NB4 (cell line): ENCODE data around the gene OR6V1.

Source experiments
- MYC ChIP-seq: IDR thresholded peaks from 2 replicates; pipeline ENCODE4 v1.6.1; 2011; ENCODE audit warnings: low read depth, low read length
- POLR2A ChIP-seq: IDR thresholded peaks from 2 replicates; pipeline ENCODE4 v1.6.1; 2011; ENCODE audit warnings: mild to moderate bottlenecking; ENCODE audit not compliant: insufficient read length; ENCODE audit errors: extremely low read depth
- TF ChIP-seq, protein P1 (sequence below): IDR thresholded peaks from one replicate; pipeline ENCODE4 v1.5.1; 2012; ENCODE audit warnings: low read depth, low read length

DNA sequence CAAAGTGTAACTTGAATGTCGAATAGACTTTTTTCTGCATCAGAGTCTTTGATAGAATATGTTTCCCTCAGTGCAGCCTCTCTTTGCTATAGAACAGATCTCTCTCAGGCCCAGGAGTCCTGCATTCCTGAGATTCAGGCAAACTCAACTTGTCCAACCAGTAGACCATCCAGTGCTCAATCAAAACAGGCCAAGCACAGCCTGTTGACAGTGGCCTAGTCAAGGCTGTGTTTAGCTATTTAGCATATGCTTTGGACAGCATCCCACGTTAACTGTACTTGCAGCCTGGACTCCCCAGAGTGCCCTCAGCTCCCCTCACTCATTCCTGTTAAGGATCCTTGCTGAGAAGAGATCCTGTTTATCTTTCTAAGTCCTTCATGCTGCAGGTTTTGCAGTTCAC is 16.3 kb downstream of the OR6V1 start:
- TF ChIP-seq, protein P1, sequence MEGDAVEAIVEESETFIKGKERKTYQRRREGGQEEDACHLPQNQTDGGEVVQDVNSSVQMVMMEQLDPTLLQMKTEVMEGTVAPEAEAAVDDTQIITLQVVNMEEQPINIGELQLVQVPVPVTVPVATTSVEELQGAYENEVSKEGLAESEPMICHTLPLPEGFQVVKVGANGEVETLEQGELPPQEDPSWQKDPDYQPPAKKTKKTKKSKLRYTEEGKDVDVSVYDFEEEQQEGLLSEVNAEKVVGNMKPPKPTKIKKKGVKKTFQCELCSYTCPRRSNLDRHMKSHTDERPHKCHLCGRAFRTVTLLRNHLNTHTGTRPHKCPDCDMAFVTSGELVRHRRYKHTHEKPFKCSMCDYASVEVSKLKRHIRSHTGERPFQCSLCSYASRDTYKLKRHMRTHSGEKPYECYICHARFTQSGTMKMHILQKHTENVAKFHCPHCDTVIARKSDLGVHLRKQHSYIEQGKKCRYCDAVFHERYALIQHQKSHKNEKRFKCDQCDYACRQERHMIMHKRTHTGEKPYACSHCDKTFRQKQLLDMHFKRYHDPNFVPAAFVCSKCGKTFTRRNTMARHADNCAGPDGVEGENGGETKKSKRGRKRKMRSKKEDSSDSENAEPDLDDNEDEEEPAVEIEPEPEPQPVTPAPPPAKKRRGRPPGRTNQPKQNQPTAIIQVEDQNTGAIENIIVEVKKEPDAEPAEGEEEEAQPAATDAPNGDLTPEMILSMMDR, result no peak
- TF ChIP-seq POLR2A (no peak), MYC (no peak)
